Measurements from ENCODE around the gene CACNA2D1.
"Not testable (repeated sequence)": the region's sequence is repeated elsewhere in the genome, so short reads cannot be mapped to it uniquely, and the experiment has no call there.

CACNA2D1 gene

GRCh38 chr7:82389876-82390275 is 53.7 kb downstream of the CACNA2D1 start:
- no peak for DNase-seq

GRCh38 chr7:82388138-82388537 is 55.4 kb downstream of the CACNA2D1 start:
- DNase-seq: no peak

GRCh38 chr7:82386571-82386970 is 57.0 kb downstream of the CACNA2D1 start:
- not testable (repeated sequence) for DNase-seq

GRCh38 chr7:82384779-82385178 is 58.8 kb downstream of the CACNA2D1 start:
- no peak for DNase-seq

GRCh38 chr7:82384051-82384464 is 59.5 kb downstream of the CACNA2D1 start:
- DNase-seq: no peak

- DNase-seq: no peak
Observed at GRCh38 chr7:82382276-82382675, 61.3 kb downstream of the CACNA2D1 start.

- no peak for DNase-seq
Observed at GRCh38 chr7:82376739-82377138, 66.8 kb downstream of the CACNA2D1 start.

GRCh38 chr7:82375713-82376112 is 67.9 kb downstream of the CACNA2D1 start:
- no peak for DNase-seq

GRCh38 chr7:82375129-82375528 is 68.4 kb downstream of the CACNA2D1 start:
- DNase-seq: no peak

GRCh38 chr7:82373926-82374635 is 69.5 kb downstream of the CACNA2D1 start:
- DNase-seq: no peak

GRCh38 chr7:82364671-82365070 is 78.9 kb downstream of the CACNA2D1 start:
- DNase-seq: no peak

- DNase-seq: no peak
Observed at GRCh38 chr7:82364048-82364447, 79.5 kb downstream of the CACNA2D1 start.

GRCh38 chr7:82362129-82362706 is 81.4 kb downstream of the CACNA2D1 start:
- DNase-seq: no peak

- no peak for DNase-seq
Observed at GRCh38 chr7:82360591-82361368, 82.8 kb downstream of the CACNA2D1 start.

GRCh38 chr7:82359426-82359825 is 84.2 kb downstream of the CACNA2D1 start:
- DNase-seq: no peak

- DNase-seq: no peak
Observed at GRCh38 chr7:82358923-82359322, 84.7 kb downstream of the CACNA2D1 start.

GRCh38 chr7:82358009-82358578 is 85.5 kb downstream of the CACNA2D1 start:
- no peak for DNase-seq

- DNase-seq: no peak
Observed at GRCh38 chr7:82348251-82348650, 95.3 kb downstream of the CACNA2D1 start.

GRCh38 chr7:82347808-82348207 is 95.8 kb downstream of the CACNA2D1 start:
- DNase-seq: no peak

- DNase-seq: no peak
Observed at GRCh38 chr7:82345886-82346285, 97.7 kb downstream of the CACNA2D1 start.

- no peak for DNase-seq
Observed at GRCh38 chr7:82343716-82344115, 99.9 kb downstream of the CACNA2D1 start.

GRCh38 chr7:82339958-82340357 is 103.6 kb downstream of the CACNA2D1 start:
- no peak for DNase-seq

GRCh38 chr7:82335927-82336326 is 107.7 kb downstream of the CACNA2D1 start:
- no peak for DNase-seq

GRCh38 chr7:82335001-82335400 is 108.6 kb downstream of the CACNA2D1 start:
- no peak for DNase-seq

Measured in activated T-cell treated with anti-CD3 and anti-CD28 coated beads, Interleukin-2, amount 50 U/mL, for 1 hour (primary cell).